Progenitor cell of endocrine pancreas (in vitro differentiated cells): ENCODE results near the gene DTNB. TPM values are rescaled to one million over a fixed set of nuclear protein-coding genes. Genes with fewer than 3 reads are reported as not detected.

Experiments used
- DNase-seq: peaks from one replicate; pipeline ENCODE4 v3.0.0; 2021; ENCODE audit warnings: low spot score; ENCODE audit not compliant: unreplicated experiment
- H3K27ac Mint-ChIP-seq: 2 replicates; pipeline ENCODE4 v1.8.0; 2021; ENCODE audit warnings: mild to moderate bottlenecking, moderate library complexity, mixed read lengths
- H3K27me3 Mint-ChIP-seq: 2 replicates; pipeline ENCODE4 v1.8.0; 2021; ENCODE audit warnings: mixed read lengths
- H3K36me3 Mint-ChIP-seq: 2 replicates; pipeline ENCODE4 v1.8.0; 2022; ENCODE audit warnings: mixed read lengths; ENCODE audit not compliant: insufficient read depth
- H3K4me1 Mint-ChIP-seq: 2 replicates; pipeline ENCODE4 v1.8.0; 2021; ENCODE audit warnings: low read depth, mixed read lengths
- H3K4me3 Mint-ChIP-seq: 2 replicates; pipeline ENCODE4 v1.8.0; 2021; ENCODE audit warnings: low read depth, mild to moderate bottlenecking, moderate library complexity, mixed read lengths
- H3K9me3 Mint-ChIP-seq: 2 replicates; pipeline ENCODE4 v1.8.0; 2021; ENCODE audit warnings: low read depth, mixed read lengths
- CTCF ChIP-seq: fragments of 200-600 bp; sonication (generic); IDR thresholded peaks from one replicate; pipeline ENCODE4 v1.5.0; 2021; ENCODE audit warnings: antibody characterized with exemption, mild to moderate bottlenecking; ENCODE audit not compliant: unreplicated experiment
- total RNA-seq: library from RNA; stranded (reverse); gene quantifications from 2 replicates; pipeline ENCODE4 v1.2.1, GENCODE V29; 2021

Gene DTNB
- total RNA-seq, 1 donor from 2014 or later, result 29.3 TPM

GRCh38 chr2:25435421-25435820, 238.0 kb downstream of the DTNB start:
- Mint-ChIP-seq H3K27ac (no peak overlapping the region), H3K4me1 (no peaks in the 10 kb centered on the region), H3K4me3 (no peak overlapping the region), H3K9me3 (peaks cover 3% of the 10 kb centered on the region), H3K27me3 (no peaks in the 10 kb centered on the region), H3K36me3 (peaks cover 10% of the 10 kb centered on the region)
- DNase-seq, result no peak
- no peak for TF ChIP-seq CTCF

DNA sequence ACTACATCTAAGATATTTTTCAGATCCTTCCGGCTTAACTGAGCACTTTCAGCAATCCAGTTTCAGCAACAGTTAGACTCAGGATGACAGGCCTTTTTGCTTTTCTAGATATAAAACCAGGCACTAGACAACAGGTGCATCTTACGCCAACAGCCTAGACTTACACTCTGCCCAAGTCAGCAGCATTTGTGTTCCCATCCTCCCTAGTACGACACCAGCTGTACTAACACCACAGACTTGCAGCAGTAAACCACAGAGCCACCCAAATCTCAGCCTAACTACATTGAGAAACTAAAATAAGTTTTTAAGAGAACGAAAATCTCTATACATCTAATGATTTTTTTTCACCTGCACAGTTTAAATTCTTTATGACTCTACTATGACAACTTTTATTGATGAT, 241.8 kb downstream of the DTNB start:
- H3K27ac Mint-ChIP-seq, result no peak overlapping the region
- no peak for DNase-seq
- H3K4me1 Mint-ChIP-seq, result no peaks in the 10 kb centered on the region
- H3K36me3 Mint-ChIP-seq, result peaks cover 8% of the 10 kb centered on the region
- H3K27me3 Mint-ChIP-seq, result no peaks in the 10 kb centered on the region
- H3K9me3 Mint-ChIP-seq, result peaks cover 3% of the 10 kb centered on the region
- TF ChIP-seq CTCF, result no peak
- no peak overlapping the region for H3K4me3 Mint-ChIP-seq

GRCh38 chr2:25430556-25430955, 242.8 kb downstream of the DTNB start:
- H3K4me1 Mint-ChIP-seq, result no peaks in the 10 kb centered on the region
- TF ChIP-seq CTCF, result no peak

DNA sequence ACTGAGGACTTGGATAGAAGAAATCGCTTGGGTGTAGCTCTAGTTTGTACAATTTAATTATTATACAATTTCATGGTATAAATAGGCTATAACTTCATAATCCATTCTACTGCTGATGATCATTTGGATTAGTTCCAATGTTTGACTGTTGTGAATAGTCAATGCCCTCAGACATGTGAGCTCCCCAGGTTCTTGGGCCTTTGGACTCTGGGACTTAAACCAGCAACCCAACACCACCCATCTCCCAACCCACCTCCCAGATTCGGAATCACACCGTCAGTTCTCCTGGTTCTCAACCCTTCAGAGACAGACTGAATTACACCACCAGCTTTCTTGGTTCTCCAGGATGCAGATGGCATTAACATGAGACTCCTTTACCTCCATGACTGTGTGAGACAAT, 247.1 kb downstream of the DTNB start:
- no peak overlapping the region for H3K4me3 Mint-ChIP-seq
- no peaks in the 10 kb centered on the region for H3K9me3 Mint-ChIP-seq
- no peak for DNase-seq
- no peaks in the 10 kb centered on the region for H3K36me3 Mint-ChIP-seq
- no peak overlapping the region for H3K27ac Mint-ChIP-seq
- H3K27me3 Mint-ChIP-seq, result no peaks in the 10 kb centered on the region
- no peak for TF ChIP-seq CTCF
- peaks cover 7% of the 10 kb centered on the region for H3K4me1 Mint-ChIP-seq

More at GRCh38 chr2:25430556-25430955, 242.8 kb downstream of the DTNB start:
- no peak overlapping the region for H3K27ac Mint-ChIP-seq
- H3K36me3 Mint-ChIP-seq, result peaks cover 4% of the 10 kb centered on the region
- no peak for DNase-seq
- no peak overlapping the region for H3K4me3 Mint-ChIP-seq
- H3K9me3 Mint-ChIP-seq, result peaks cover 3% of the 10 kb centered on the region
- H3K27me3 Mint-ChIP-seq, result no peaks in the 10 kb centered on the region

GRCh38 chr2:25424426-25425028, 248.8 kb downstream of the DTNB start:
- DNase-seq, result no peak
- H3K9me3 Mint-ChIP-seq, result no peaks in the 10 kb centered on the region
- TF ChIP-seq CTCF, result no peak
- H3K27me3 Mint-ChIP-seq, result no peaks in the 10 kb centered on the region
- H3K4me3 Mint-ChIP-seq, result no peak overlapping the region
- H3K4me1 Mint-ChIP-seq, result peaks cover 12% of the 10 kb centered on the region
- H3K36me3 Mint-ChIP-seq, result no peaks in the 10 kb centered on the region
- no peak overlapping the region for H3K27ac Mint-ChIP-seq
